ENCODE results near the gene JADE2.
"Not testable (repeated sequence)": the region's sequence is repeated elsewhere in the genome, so short reads cannot be mapped to it uniquely, and the experiment has no call there.

The JADE2 gene

GRCh38 chr5:134524826-134525682, at the start of gene JADE2:
TSS of gene JADE2 (plus strand) at chr5:134525670. CDS start at chr5:134535858, 10,188 bp downstream.
- DNase-seq, result peak; percentile 74

DNA sequence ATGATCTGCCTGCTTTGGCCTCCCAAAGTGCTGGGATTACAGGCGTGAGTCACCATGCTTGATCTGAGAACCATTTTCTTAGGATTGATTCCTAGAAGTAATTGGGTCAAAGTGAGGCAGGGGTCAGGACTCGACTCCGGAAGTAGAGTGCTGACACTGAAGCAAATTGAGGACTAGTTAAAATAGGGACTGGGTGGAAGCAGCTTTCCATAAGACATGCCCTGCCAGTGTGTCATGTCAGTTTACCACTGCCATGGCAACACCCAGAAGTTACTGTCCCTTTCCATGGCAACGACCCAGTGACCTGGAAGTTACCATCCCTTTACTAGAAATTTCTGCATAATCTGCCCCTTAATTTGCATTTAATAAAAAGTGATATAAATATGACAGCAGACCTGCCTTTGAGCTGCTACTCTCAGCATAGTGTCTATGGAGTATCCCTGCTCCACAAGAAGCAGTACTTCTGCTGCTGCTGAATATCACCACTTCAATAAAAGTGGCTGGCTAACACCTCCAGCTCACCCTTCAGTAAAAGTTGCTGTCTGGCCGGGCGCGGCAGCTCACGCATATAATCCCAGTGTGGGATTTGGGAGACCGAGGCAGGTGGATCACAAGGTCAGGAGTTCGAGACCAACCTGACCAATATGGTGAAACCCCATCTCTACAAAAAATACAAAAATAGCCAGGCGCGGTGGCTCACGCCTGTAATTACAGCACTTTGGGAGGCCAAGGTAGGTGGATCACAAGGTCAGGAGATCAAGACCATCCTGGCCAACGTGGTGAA, 47.8 kb upstream of the JADE2 start:
- DNase-seq, result no peak

DNA sequence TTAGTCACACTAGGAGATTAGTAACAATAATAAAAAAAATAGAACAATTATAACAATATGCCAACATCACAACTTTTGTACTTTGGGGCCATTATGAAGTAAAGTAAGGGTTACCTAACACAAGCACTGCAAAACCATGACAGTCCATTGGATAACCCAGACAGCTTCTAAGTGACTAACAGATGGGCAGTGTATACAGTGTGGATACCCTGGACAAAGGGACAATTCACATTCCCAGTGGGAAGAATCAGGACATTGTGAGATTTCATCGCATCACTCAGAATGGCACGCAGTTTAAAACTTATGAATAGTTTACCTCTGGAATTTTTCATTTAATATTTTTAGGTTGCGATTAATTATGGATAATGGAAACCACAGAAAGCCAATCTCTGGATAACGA, 45.6 kb upstream of the JADE2 start:
- DNase-seq, result no peak

DNA sequence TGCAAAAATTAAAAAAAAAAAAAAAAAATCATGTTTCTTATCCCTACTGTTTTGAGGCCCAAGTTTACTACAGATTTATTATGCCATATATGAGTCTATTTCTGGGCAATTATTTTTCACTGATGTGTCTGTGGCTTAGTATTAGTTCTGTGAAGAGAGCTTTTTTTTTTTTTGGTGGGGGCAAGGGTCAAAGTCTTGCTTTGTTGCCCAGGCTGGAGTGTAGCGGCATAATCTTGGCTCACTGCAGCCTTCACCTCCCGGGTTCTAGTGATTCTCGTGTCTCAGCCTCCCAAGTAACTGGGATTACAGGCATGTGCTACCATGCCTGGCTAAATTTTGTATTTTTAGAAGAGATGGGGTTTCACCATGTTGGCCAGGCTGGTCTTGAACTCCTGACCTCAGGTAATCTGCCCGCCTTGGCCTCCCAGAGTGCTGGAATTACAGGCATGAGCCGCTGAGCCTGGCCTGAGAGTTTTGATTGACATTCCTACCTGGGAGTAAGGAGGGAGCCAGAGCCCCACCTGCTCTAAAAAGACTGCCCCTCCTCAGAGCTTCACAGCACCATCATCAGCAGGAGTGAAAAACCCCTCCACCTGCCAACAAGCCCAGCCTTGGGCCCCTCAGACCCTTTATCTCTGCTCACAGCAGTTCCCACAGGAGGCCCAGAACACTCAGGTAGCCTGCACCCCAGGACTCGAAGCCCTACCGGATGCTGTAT, 36.1 kb upstream of the JADE2 start:
- DNase-seq, result no peak

- DNase-seq, result no peak
Observed at GRCh38 chr5:134490255-134490924, 35.1 kb upstream of the JADE2 start.

- no peak for DNase-seq
Observed at GRCh38 chr5:134490925-134491271, 34.6 kb upstream of the JADE2 start.

GRCh38 chr5:134491841-134492442, 33.5 kb upstream of the JADE2 start:
- DNase-seq, result no peak

DNA sequence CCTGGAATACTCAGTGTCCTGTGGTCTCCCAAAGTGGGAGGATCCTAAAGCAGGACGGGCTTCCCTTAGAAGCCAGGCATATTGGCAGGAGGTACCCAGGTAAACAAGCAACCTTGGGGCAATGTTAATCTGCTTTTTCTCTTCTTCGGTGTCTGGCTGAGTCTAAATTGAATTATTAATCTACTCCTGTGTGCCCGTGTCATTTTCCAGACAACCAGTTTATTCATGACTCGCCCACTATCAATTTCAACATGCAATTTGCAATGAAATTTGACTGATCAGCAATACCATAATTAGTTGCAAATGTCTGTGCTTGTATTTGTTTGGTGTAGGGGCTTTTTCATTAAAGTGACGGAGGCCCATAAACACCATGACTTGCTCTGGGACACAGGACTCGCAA, 32.9 kb upstream of the JADE2 start:
- no peak for DNase-seq

DNA sequence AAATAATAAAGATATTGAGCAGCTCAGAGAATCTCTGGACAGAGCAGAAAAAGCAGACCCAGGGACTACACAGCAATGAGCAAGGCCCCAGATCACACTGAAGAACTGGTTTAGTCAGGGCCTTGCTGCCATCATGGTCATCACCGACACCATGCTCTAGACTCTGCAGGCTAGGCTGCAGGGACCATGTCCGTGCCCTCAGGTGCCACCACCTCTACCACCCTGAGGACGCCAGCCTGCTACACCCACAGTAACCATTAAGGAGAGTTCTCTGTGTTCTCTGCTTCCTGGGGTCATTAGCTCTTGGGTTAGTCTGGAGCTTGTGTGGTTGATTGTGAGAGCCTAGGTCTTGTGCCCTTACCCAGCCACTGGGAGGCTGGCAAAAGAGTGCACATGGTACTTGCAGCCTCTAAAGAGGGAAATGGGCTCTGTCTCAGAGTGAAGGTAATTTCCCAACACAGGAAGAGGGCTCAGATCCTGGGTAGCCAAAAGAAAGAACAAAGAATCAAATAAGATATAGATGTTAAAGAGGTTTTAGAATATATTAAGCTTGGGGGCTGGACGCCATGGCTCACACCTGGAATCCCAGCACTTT, 31.9 kb upstream of the JADE2 start:
- DNase-seq, result no peak

GRCh38 chr5:134494780-134495179, 30.7 kb upstream of the JADE2 start:
- DNase-seq, result no peak

- not testable (repeated sequence) for DNase-seq
Observed at GRCh38 chr5:134499905-134500304, 25.6 kb upstream of the JADE2 start.

DNA sequence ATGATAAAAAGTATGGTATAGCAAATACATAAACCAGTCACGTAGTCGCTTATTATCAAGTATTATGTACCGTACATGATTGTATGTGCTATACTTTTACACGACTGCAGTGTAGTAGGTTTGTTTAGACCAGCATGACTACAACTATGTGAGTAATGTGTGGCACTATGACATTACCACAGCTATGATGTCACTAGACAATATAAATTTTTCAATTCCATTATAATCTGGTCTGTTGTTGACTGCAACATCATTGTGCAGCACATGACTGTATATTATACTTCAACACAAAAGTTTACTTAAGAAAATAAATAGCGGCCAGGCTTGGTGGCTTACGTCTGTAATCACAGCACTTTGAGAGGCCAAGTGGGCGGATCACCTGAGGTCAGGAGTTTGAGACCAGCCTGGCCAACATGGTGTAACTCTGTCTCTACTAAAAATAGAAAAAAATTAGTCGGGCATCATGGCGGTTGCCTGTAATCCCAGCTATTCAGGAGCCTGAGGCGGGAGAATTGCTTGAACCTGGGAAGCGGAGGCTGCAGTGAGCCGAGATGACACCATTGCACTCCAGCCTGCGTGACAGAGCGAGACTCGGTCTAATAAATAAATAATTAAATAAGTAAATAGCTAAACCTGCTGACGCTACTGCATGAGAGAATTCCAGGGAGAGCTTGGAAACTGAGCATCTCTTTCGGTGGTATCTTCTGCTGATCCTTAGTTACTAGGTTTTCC, 24.6 kb upstream of the JADE2 start:
- no peak for DNase-seq

GRCh38 chr5:134502259-134502658, 23.2 kb upstream of the JADE2 start:
- no peak for DNase-seq

GRCh38 chr5:134503088-134503936, 22.2 kb upstream of the JADE2 start:
- DNase-seq, result peak; percentile 24

DNA sequence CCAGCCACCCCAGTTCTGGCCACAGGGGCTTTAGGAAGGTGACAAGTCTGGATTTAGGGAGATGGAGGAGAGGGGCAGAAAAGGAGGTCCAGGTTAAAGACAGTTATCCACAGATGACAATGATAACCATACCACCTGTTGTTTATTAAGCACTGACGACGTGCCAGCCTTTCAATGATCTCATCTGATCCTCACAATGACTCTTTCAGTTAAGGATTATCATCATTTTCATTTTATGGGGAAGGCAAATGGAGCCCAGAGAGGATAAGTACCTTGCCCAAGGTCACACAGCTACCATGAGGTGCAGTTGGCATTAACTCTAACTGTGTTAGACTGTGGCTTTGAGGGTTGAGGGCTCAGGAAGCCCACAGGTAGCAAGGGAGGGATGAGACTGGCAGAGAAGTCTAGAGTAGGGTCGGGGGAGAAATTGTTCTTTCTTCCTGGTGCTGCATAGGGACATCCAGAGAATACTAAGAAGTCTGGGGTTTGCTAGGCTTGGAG, 21.5 kb upstream of the JADE2 start:
- peak; percentile 10 for DNase-seq

DNA sequence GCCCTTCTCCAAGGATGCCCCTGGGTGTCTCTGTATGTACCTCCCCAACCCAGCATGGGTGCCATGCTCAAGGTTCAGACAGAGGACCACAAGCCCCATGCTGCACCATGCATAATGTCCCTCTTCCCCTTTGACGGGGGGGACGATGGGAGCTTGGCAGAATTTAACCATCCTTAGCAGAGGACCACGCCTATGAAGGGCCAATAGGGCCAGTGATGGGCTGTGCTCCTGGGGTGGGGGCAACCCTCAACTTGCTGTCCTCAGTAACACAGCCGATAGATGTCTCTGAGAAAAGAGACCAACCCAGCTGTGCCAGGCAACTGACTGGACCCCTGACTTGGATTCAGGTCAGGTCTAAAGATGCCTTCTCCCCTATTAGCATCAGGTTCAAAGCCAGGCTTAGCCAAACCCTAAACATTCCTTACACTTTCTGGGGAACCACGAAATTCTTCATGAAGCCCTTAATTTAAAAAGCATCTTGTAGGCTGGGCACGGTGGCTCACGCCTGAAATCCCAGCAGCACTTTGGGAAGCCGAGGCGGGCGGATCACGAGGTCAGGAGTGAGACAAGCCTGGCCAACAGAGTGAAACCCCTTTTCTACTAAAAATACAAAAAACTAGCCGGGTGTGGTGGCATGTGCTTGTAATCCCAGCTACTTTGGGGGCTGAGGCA, 20.7 kb upstream of the JADE2 start:
- DNase-seq, result no peak

DNA sequence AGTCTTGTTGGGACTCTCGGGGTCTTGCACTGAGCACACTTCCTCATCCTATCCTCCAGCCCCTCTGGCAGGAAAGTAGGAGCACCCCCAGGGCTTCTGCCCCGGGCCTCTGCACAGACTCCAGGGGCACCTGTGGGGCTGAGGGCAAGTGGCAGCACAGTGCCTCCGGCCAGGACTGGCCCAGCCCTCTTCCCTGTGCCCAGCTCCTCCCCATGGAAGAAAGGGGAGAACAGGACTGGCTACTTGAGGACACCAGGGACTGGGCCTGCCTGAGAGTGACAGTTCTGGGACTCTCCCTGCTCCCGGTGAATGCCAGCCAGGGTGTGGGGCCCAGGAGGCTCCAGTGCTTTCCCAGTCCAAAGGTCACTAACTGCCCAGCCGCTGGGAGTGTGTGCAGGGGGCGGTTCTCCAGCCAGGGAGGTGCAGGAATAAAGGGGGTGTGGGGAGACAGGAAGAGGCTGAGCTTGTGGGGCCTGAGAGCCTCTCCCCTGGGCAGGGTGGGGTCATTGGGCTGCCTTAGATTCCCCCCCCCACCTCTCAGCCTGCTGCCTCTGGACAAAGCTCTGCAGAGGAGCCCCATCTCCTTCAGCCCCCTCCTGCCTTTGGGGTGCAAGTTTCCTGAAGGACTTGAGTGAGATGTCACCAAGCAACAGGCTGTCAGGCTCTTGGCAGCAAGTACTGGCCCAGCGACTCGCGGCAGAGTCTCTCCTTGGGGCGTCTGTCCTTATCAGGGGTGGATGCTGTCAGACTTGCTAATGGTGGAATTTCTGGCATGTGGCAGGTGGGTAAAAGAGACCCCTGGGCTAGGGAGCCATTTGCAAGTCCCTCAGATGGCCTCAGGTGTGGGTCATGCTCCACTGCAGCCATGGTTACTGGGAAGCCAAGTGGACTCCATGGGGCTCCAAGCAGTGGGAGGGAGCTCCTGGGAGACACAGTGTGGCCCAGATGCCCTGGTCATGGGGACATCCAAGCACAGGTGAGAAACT, 19.1 kb upstream of the JADE2 start:
- peak; percentile 61 for DNase-seq

DNA sequence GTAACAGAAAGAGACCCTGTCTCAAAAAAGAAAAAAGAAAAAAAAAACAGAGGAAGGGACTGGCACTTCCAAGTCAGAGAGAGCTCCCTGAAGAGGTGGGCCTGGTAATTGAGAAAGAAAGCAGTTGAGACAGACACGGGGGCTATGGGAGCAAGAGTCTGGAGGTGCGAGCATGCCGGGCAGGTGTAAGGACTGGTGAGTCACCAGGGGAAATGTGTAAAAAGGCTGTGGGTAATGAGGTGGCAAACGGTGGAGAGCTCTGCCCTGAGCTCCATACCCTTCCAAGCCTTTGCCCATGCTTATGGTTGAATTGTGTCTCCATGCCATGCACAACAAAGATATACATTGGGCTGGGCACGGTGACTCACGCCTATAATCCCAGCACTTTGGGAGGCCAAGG, 18.0 kb upstream of the JADE2 start:
- no peak for DNase-seq

Measured in NCI-H510A treated with DMSO at 0.1 percent for 48 hours (cell line).